Right cardiac atrium (tissue), 5 donors: Measurements from ENCODE around the gene SMARCA2. TPM values are rescaled to one million over a fixed set of nuclear protein-coding genes. Genes with fewer than 3 reads are reported as not detected.
A peak's percentile ranks its signal among the peaks of the same experiment; 100 is the strongest.

Experiments used
- ATAC-seq, 2 donors: fragments of 200-7000 bp; cut with Tn5 transposase; one replicate each; pipeline versions ENCODE4 v1.8.0 to v1.9.1; 2020; ENCODE audit warnings: moderate library complexity in 2 of 2, mild to moderate bottlenecking in 1 of 2
- DNase-seq, 3 donors: peaks; one replicate each; pipeline ENCODE4 v3.0.0-alpha.2; 2020
- H3K27ac ChIP-seq: one replicate; pipeline ENCODE4 v1.5.1; 2013; ENCODE audit warnings: mild to moderate bottlenecking, low read length, control low read depth, moderate library complexity
- H3K27me3 ChIP-seq: one replicate; pipeline ENCODE4 v1.6.1; 2013; ENCODE audit not compliant: control insufficient read depth, insufficient read depth
- H3K4me1 ChIP-seq: one replicate; pipeline ENCODE4 v1.6.1; 2013; ENCODE audit warnings: low read length; ENCODE audit not compliant: control insufficient read depth, insufficient read depth
- H3K4me3 ChIP-seq: one replicate; pipeline ENCODE4 v1.5.1; 2013; ENCODE audit warnings: low read length, control low read depth
- H3K9me3 ChIP-seq: one replicate; pipeline ENCODE4 v1.6.1; 2013; ENCODE audit warnings: low read length; ENCODE audit not compliant: control insufficient read depth
- WGBS: extraction: QIAGEN DNeasy Blood & Tissue Kit; methylation state at CpG from one replicate; pipeline ENCODE4 v1.1.7; 2013; 5-methylcytosine and 5-hydroxymethylcytosine counted together
- intact Hi-C, 4 donors: fragments of 100-400 bp; cut with DNase I; formaldehyde crosslinking; loops; one replicate each; pipeline versions ENCODE4 v1.11.0 to v1.14.0; 2022 to 2023
- polyA plus RNA-seq: library from polyadenylated mRNA; stranded (reverse); fragments of 200-250 nt; gene quantifications from one replicate; pipeline ENCODE4 v1.2.3, GENCODE V29; 2013
- total RNA-seq, 4 donors: library from RNA; stranded (reverse); fragmentation: NEBNext Ultra II Directional; extraction: Animal tissue kit (Norgen Biotek cat#: 25700); gene quantifications; one replicate each; pipeline ENCODE4 v1.2.1, GENCODE V29; 2021
- donor health status: healthy with polysubstance abuse.
- donor health status: DM: no; HTN: yes; CAD: no.
- donor health status: DM: no; HTN: no; CAD: no.
- donor health status: DM: no; HTN: yes; CAD: no; lungs with severe emphysema.
- donor health status: DM: yes; HTN: yes; CAD: no.

Gene SMARCA2
- total and polyA plus RNA-seq, 5 donors: 49.3 to 133 (median 104) TPM

DNA sequence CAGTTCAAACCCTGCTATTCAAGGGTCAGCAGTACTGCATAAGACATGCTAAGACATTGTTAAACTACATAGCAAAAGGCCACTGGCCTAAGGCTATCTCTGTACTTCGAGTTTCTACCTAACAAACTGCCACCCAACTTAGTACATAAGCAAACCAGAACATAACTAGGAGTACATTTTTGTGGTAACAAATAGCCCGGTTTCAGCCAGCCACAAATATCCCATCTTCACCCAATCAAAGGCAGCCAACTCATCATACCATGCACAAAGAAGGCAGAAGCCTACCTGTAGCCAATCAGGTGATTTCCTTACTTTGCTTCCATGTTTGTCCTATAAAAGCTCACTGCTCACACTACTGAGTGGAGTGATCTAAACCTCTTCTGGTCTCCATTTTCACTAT is 201.4 kb downstream of the SMARCA2 start:
- Histone ChIP-seq H3K27ac (no peak overlapping the region), H3K27me3 (no peaks in the 10 kb centered on the region), H3K4me3 (no peak overlapping the region), H3K9me3 (no peaks in the 10 kb centered on the region), H3K4me1 (no peaks in the 10 kb centered on the region)
- no peak for DNase-seq
- intact Hi-C loops: no loop called here
- ATAC-seq: no peak
- 89% methylated on average over 2 of the region's 2 CpGs for WGBS

DNA sequence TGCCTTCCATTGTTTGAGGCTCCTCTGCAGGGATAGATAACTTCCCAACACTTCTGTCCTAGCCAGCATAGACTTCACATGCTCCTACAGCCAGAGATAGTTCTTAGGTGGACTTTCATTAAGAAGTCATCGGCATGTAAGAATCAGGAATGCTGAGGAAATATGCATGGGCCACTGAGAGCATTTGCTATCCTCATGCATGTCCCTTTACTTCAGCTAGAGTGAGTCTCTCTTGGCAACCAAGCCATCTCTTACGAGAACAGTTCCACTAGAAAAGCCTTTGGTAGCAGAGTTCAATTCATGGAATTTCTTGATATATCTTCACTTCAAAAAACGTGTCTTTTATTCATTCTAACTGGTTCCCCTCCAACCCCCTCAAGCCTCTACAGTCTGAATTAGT is 202.4 kb downstream of the SMARCA2 start:
- ATAC-seq: no peak
- 80% methylated on average over 3 of the region's 3 CpGs for WGBS

DNA sequence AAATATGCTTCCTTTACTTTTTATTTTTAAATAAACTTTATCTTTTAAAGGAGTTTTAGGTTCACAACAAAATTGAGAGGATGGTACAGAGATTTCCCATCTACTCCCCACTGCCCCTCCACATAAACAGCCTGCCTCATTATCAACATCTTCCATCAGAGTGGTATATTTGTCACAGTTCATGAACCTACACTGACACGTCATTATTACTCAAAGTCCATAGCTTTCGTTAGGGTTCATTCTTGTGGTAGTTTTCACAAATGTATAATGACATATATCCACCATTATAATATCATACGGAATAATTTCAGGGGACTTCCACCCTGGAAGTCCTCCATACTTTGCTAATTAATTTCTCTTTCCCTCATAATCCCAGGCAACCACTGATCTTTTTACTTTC is 204.9 kb downstream of the SMARCA2 start:
- Histone ChIP-seq H3K27ac (no peak overlapping the region), H3K4me1 (no peaks in the 10 kb centered on the region), H3K27me3 (no peaks in the 10 kb centered on the region), H3K9me3 (no peaks in the 10 kb centered on the region), H3K4me3 (no peak overlapping the region)
- DNase-seq (no peak), ATAC-seq (no peak)
- intact Hi-C loops: no loop called here
- 93% methylated on average over 3 of the region's 3 CpGs for WGBS

More for the DNA sequence above, 202.4 kb downstream of the SMARCA2 start:
- intact Hi-C loops: no loop called here
- DNase-seq: no peak
- Histone ChIP-seq H3K4me3 (no peak overlapping the region), H3K27ac (no peak overlapping the region), H3K9me3 (no peaks in the 10 kb centered on the region), H3K27me3 (no peaks in the 10 kb centered on the region), H3K4me1 (no peaks in the 10 kb centered on the region)

DNA sequence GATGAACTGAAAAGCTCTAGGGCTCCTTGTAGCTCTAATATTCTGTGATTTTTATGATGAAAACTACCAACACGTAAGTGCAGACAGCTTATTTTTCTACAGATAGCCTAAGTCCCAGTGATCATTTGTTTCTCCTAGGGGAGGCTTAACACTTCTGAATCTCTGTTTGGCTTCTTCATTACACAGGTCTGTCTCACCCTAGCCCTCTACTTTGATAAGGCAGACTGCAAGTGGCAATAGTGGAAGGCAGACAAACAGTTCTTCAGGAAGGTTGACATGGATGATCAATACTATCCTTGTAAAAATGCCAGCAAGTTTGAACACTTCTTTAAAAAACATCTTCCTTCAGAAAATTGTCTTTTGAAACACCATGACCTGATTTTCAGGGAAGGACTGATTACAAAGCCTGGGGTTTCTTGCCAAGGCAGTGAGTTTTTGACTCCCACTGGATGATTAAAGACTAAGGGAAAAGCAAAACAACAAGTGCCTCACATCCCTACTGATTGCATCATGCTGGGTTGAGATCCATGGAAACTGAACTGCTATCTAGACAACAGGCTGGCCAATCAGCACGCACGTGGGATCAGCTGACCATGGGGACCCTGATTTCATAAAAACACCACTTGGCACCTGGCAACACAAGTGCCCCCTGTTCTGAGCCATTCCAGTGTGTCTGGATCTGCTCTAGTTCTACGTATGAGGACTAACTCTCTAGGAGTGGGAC is 212.2 kb downstream of the SMARCA2 start:
- no peak overlapping the region for H3K4me3 ChIP-seq
- H3K27me3 ChIP-seq: no peaks in the 10 kb centered on the region
- no peaks in the 10 kb centered on the region for H3K9me3 ChIP-seq
- intact Hi-C loops: no loop called here
- DNase-seq (peak; percentile 18 to 67 (median 60)), ATAC-seq (peak; percentile 66 to 67)
- peaks cover 2% of the 10 kb centered on the region for H3K4me1 ChIP-seq
- H3K27ac ChIP-seq: no peak overlapping the region
- 67% methylated on average over 4 of the region's 4 CpGs for WGBS

DNA sequence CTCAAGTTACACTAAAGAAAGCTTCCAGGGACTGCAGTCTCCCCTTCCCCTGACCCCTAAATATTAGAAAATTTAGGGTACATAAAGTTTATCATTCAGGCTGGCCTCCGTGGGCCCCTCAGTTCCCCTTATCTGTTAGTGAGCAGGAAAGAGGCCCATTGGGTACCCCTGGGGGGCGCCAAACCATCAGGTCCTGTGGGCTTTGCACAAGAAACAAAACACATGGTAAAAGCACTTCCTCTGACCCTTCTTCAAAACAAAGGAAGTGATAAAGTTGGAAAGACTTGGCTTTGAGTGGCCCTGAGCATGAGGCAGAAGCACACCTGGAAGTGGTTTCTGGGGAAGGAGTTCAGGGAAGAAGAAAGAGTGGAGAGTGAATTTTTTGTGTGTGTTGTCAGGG is 213.0 kb downstream of the SMARCA2 start:
- peaks cover 2% of the 10 kb centered on the region for H3K4me1 ChIP-seq
- H3K27me3 ChIP-seq: no peaks in the 10 kb centered on the region
- no peak for ATAC-seq
- WGBS: 39% methylated on average over 2 of the region's 2 CpGs
- H3K27ac ChIP-seq: no peak overlapping the region
- H3K4me3 ChIP-seq: no peak overlapping the region
- intact Hi-C loops: no loop called here
- no peaks in the 10 kb centered on the region for H3K9me3 ChIP-seq
- peak; percentile 14 to 72 (median 57) for DNase-seq

DNA sequence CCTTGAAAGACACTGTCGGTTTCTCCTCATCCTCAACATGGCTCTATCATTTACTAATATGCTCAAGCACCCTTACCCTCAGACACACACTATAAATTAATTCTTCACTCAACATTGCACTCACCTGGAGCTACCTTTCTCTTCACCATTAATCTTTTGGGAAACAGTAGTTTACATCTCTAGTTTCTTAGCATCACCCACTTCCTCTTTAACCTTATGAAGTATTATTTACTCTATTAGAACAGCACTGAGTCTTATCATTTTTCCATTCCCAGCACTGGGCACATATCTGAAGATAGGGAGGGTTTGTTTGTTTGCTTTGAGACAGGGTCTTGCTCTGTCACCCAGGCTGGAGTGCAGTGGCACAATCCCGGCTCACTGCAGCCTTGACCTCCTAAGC is 213.5 kb downstream of the SMARCA2 start:
- no peak overlapping the region for H3K4me3 ChIP-seq
- 81% methylated on average over 2 of the region's 2 CpGs for WGBS
- no peak overlapping the region for H3K27ac ChIP-seq
- H3K4me1 ChIP-seq: peaks cover 2% of the 10 kb centered on the region
- intact Hi-C loops: no loop called here
- H3K9me3 ChIP-seq: no peaks in the 10 kb centered on the region
- no peaks in the 10 kb centered on the region for H3K27me3 ChIP-seq
- no peak for ATAC-seq
- peak in 1 of 3 donors; percentile 14 for DNase-seq

DNA sequence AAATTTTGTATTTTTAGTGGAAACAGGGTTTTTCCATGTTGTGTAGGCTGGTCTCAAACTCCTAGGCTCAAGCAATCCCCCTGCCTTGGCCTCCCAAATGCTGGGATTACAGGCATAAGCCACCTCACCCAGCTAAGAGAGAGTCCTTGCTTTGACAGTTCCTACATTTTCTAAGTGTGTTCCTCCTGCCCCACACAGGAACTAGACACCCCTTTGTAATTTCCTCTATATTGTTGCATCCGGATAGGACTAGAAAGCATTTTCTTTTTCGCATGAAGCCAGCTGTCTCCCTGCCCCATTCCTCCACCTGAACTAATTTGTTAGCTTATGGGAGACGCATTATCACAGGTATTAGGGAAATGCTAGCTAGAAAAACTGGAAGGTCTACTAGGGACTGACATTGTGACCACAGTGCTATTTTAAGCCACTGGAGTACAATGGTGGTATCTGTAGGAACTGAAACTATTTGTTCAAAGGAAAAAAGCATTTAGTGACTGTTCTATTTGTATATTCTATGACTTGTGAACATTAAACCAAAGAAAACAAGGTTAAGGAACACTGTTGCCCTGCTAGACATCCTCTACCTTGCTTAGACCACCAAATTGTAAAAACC is 214.1 kb downstream of the SMARCA2 start:
- H3K9me3 ChIP-seq: no peaks in the 10 kb centered on the region
- peaks cover 2% of the 10 kb centered on the region for H3K4me1 ChIP-seq
- H3K27me3 ChIP-seq: no peaks in the 10 kb centered on the region
- intact Hi-C loops: no loop called here
- H3K4me3 ChIP-seq: no peak overlapping the region
- WGBS: 73% methylated on average over 3 of the region's 3 CpGs
- H3K27ac ChIP-seq: no peak overlapping the region
- DNase-seq: no peak
- peak in 1 of 2 donors; percentile 15 for ATAC-seq

DNA sequence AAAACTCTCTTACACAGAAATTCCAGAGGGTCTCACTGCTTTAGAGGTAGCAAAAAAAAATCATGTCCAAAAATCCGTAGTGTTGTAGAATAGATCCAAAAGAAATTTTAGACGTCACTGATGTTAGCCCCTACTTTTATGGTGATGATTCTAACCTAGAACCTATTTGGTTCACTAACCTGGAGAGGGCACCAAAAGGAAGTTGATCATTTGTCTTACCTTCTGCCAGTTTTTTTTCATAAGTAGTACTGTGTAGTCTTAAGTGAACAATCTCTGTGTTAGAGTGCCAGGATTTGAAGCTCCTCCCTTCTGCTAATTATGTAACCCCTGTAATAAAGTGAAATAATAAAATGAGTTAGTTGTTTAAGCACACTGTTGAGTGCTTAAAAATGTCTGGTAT is 215.2 kb downstream of the SMARCA2 start:
- Histone ChIP-seq H3K4me1 (peaks cover 2% of the 10 kb centered on the region), H3K4me3 (no peak overlapping the region), H3K9me3 (no peaks in the 10 kb centered on the region), H3K27ac (no peak overlapping the region), H3K27me3 (no peaks in the 10 kb centered on the region)
- WGBS: 98% methylated on average over 2 of the region's 2 CpGs
- no peak for DNase-seq
- ATAC-seq: no peak
- intact Hi-C loops: no loop called here

DNA sequence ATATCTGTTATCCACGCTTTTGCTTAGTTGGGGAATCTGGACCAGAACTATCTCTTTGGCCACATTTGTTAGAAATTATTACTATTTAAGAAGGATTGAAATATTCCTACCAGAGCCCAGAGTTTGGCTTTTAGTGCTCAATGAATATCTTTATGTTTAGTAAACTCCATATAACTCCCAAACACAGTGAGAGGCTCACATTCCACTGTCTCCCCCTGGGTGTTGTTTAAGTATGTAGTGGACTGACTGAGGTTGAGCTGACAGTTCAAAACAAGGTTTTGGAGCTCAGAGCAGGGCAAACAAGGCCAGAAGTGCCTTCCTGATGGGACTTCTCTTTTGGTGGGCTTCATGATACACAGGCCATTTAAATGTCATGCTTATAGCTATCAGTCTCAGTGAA is 216.0 kb downstream of the SMARCA2 start:
- peaks cover 2% of the 10 kb centered on the region for H3K4me1 ChIP-seq
- 77% methylated on average over 1 of the region's 1 CpG for WGBS
- H3K4me3 ChIP-seq: no peak overlapping the region
- H3K9me3 ChIP-seq: no peaks in the 10 kb centered on the region
- ATAC-seq (no peak), DNase-seq (no peak)
- H3K27me3 ChIP-seq: no peaks in the 10 kb centered on the region
- intact Hi-C loops: no loop called here
- no peak overlapping the region for H3K27ac ChIP-seq

DNA sequence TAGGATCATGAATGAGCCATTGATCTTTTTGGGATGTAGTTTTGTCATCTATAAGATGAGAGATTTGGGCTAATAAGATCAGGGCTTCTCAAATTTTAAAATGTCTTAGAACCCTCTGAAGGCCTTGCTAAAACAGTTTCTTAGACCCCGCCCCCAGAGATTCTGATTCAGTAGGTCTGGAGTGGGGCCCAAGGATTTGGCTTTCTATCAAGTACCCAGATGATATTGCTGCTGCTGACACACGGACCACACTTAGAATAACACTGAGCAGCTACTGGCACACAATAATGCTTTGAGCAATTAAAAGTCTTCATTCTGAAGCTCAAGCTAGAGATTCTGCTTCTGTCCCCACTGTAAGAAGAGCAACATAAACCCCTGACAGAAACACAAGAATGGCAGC is 216.7 kb downstream of the SMARCA2 start:
- ATAC-seq: peak; percentile 70 to 75
- H3K9me3 ChIP-seq: no peaks in the 10 kb centered on the region

DNA sequence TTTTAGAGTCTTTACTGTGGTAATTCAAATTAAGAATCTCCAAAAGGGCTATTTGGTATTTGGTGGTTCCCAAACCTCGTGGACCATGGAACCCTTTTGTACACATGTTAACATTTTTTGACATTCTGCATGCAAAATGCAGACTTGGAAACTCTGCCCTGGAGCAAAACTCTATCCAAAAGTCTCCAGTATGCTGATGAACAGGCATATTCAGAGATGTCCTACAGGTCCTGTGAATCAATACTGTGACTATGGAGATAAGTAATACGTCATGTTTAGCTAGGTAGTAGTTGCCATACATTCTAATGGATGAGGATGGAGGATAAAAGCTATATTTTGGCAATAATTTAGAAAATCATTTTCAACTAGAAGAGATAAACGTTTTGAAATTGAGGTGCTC is 218.1 kb downstream of the SMARCA2 start:
- ATAC-seq: no peak
- Histone ChIP-seq H3K27me3 (no peaks in the 10 kb centered on the region), H3K4me1 (peaks cover 2% of the 10 kb centered on the region), H3K27ac (no peak overlapping the region), H3K9me3 (no peaks in the 10 kb centered on the region), H3K4me3 (no peak overlapping the region)
- intact Hi-C loops: no loop called here
- no peak for DNase-seq
- WGBS: 80% methylated on average over 3 of the region's 3 CpGs

More for the DNA sequence above, 216.7 kb downstream of the SMARCA2 start:
- Histone ChIP-seq H3K4me3 (no peak overlapping the region), H3K4me1 (peaks cover 2% of the 10 kb centered on the region), H3K27me3 (no peaks in the 10 kb centered on the region), H3K27ac (no peak overlapping the region)
- DNase-seq: peak in 2 of 3 donors; percentile 36 to 39
- intact Hi-C loops: no loop called here
- 29% methylated on average over 2 of the region's 2 CpGs for WGBS
